Activated CD4-positive, alpha-beta T cell treated with anti-CD3 and anti-CD28 coated beads for 48 hours (primary cell): ENCODE measurements around the gene FRMPD4.
A peak's percentile ranks its signal among the peaks of the same experiment; 100 is the strongest.

Experiments used
- DNase-seq: peaks from one replicate; pipeline ENCODE4 v3.0.0-alpha.2; 2020

Gene FRMPD4

DNA sequence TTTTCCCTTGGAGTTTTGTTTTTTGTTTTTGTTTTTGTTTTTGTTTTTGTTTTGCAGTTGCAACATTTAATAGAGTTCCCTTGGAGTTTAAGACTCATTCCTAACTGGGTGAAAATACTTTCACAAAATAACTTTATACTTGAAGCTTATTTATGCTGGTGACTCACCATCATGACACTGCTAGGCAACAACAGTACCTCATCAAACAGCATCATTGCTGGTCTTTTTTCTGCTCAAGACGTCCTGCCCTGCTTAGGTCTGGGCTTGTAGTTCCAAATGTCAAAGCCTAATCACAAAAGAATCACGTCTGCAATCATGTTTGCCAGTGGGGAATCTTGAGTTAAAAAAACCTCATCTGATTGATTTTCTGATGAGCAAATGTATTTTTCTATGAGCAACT is 547.3 kb downstream of the FRMPD4 start:
- DNase-seq: no peak

DNA sequence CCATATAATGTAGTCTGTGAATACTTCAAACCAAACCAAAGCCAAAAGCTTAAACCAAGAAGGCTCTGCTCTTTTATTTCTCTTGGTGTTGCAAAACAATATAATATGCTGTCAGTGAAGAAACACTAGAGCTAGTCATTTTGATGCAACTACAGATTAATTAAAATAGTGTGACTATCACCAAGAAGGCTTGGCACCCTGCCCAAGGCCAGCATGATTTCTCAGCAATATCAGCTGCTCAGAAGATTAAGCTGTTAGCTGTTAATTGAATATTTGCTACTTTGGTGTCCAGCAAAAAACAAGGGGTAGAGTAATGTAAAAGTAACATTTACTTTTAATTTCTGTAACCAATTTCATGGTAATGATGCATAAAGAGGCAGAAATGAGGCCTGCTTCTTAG is 548.1 kb downstream of the FRMPD4 start:
- DNase-seq: no peak

DNA sequence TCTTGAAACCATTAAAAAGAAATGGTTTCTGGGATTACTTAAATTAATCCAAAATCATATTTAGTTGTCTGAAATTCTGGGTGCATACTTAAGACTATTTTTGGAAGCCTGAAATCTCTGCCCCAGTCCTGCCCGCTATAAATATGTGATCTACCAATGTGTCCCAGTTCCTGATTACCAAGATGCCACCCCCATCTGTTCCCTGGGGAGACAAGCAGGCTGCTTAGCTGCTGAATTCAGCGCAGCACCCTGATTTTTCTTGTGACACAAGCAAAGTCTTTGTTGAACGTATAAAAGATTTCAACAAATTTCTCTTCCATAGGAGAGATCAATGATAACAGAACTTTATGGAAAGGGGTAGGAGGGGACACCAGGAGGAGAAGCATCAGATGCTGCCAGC is 552.4 kb downstream of the FRMPD4 start:
- DNase-seq: no peak

DNA sequence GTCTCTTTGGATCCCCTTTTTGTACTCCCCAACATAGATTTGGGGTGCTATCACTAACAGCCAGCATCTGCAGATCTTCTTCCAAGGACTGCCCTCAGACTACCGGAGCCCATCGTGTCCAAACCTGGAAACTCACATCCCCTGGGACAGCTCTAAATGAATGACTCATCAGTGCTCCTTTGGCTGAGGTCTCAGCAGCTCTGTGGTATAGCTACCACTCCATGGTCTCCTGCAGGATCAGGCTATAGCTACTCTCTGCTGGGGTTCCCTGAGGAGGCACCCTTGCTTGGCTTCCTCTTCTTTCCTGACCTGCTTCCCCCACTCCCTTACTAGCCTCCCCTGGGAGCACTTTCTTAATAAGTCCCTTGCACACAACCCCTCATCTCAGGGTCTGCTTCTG is 555.5 kb downstream of the FRMPD4 start:
- DNase-seq: no peak

DNA sequence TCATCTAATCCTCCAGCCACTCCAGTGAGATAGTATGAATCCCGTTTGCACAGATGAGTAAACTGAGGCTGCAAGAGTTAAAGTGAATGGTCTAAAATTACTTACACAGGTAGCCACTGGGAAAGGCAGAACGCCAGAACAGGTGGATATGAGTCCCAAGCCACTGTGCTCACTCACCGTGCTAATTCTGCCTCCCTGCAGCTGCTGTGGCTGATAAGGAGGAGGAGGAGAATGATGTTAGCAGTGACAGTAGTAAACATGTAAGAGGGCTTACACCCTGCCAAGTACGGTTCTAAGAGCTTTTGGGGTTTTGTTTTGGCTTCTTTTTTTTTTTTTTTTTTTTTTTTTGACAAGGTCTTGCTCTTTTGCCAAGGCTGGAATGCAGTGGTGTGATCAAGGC is 562.5 kb downstream of the FRMPD4 start:
- no peak for DNase-seq

DNA sequence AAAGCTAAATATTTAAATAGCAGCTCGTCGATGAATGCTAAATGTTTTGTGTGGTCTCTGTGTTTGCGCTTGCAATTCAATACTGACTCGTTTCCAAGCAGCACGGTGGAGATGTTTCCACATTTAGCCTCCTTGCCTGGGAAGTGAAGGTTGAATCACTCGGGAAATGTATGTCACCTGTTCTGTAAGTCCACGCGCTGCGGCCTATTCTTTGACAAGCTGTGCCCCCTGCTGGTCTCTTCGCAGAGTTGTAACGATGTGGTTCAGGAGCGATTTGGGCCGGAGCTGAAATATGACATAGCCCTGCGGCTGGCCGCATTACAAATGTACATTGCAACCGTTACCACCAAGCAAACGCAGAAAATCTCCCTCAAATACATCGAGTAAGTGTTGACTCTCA is 563.4 kb downstream of the FRMPD4 start:
- peak; percentile 50 for DNase-seq

DNA sequence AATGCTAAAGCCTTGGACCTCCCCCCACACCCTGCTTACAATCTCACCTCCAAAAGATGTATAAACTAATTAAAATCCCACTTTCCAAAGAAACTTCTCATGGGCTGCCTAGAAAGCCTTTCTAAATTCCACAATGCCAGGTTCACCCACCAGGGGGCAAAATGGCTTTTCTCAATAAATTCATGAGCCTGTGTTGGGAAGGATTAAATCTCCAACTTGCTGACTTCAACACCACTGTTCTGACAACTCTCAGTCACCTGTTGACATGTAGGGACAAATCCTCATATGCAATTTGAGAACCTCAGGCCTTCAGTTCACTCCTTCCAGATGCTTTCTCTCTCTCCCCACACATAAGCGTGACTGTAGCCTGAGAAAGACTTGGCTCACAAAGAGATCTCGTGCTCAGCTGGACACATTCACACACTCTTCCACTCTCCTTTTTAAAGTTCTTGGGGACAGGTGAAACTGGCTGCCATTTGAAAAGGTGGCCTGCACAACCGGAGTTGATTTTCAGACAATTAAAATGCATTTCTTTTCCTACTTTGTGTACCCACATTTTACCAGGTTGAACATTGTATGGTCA is 564.3 kb downstream of the FRMPD4 start:
- DNase-seq: peak; percentile 26

DNA sequence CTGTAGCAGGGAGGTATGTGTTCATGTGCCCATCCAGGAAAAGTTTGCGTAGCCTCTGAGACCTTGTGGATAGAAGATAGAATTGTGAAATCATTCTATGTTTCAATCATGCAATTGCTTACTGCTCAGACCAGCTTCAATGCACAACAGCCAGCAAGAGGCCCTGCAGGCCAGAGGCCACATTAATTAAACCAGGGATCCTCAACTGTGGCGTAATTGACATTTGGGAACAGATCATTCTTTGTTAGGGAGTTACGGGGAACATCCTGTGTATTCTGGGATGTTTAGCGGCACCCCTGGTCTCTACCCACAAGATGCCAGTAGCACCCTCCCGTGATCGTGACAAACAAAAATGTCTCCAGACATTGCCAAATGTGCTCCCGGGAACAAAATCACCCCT is 566.4 kb downstream of the FRMPD4 start:
- no peak for DNase-seq

DNA sequence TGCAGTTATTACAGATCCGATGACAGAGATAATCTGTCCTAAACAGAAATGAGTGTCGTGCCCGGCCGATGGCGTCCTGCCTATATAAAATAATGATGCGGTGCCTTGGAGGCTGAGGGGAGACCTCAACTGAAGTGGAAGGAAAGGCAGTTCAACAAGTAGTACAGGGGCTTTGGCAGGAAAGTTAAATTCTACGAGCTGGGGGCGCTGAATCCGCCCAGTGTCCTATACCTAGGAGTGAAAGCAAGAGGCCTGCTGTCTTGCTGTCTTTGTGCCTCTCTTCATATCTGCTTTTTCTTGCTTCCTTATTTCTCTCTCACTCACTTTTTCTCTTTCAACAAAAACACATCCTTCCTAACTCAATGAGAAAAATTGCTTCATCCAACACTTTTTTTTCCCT is 570.8 kb downstream of the FRMPD4 start:
- no peak for DNase-seq

DNA sequence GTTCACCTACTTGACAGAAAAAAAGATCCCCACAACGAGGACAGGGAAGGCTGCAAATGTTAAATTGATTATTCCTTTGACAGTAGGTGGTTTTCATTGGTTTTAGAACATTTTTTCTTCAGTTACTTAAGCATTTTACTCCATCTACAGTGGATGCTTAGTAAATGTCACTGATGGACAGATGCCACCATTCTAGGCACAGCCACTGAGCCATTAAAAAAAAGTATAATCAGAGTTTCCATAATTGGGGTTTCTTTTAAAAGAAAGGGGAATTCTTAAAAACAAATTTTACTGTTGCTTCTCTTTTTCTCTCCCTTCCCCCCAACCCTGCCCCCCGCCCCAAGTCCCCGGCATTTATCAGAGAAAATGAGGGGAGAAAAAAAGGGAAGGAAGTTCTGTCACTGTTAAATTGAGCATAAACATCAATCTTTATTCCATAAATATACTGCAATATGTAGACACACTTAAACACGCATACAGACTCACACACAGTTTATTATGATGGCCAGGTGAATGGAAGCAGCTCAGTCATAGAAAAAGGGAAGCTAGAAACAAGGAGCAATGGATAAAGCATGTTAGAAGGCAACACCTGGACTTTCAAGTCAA is 573.3 kb downstream of the FRMPD4 start:
- DNase-seq: no peak

DNA sequence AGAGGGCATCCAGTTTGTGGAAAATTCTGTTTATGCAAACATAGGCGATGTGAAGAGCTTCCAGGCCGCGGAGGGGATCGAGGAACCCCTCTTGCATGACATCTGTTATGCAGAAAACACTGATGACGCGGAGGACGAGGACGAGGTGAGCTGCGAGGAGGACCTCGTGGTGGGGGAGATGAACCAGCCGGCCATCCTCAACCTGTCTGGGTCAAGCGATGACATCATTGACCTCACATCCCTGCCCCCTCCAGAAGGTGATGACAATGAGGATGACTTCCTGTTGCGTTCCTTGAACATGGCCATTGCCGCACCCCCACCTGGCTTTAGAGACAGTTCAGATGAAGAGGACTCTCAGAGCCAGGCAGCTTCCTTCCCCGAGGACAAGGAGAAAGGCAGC is 578.3 kb downstream of the FRMPD4 start:
- no peak for DNase-seq

DNA sequence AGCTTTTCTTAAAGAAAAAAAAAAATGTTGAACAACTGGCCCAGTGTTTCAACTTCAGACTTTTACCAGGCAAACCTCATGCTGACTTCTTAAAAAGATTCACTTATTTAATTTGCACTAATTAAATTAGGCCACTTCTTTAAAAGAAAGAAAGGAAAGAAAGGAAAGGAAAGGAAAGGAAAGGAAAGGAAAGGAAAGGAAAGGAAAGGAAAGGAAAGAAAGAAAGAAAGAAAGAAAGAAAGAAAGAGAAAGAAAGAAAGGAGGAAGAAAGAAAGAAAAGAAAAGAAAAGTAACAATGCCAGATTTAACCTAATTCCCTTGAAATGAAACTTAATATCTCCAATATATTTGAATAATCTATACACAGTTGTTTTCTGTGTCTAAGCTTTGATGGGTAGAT is 581.6 kb downstream of the FRMPD4 start:
- DNase-seq: no peak

DNA sequence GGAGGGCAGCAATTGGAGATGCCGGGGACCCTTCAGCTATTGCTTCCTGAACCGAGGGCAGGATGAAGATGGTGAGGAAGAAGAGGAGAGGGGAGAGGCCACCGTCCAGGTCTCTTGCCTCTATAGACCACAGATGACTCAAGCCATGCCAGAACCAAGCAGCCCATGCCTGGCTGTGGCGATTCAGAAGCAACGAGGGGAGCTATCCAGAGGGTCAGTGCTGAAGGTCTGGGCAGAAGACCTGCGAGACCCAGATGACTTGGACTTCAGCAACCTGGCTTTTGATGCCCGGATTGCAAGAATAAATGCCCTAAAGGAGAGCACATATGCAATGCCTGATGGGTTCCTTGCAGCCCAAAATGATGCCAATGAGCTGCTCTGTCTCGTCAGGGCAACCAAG is 582.8 kb downstream of the FRMPD4 start:
- DNase-seq: no peak

DNA sequence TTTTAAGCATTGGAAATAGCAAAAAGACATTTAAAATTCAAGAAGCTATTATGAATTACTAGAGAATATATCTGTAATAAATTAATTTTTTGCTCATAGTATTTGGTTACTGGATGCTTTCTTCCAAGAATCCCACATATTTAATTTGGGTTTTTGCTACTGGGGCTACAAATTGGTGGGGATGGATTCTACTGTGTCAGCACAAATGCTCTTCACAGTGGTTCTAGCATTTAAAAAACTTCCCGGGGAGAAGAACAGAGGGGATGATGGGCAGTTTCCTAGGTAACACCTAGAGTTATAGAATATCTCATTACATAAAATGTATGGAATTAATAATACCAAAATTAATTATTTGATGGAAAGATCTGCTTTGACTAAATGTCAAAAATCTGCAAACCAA is 584.0 kb downstream of the FRMPD4 start:
- DNase-seq: no peak

DNA sequence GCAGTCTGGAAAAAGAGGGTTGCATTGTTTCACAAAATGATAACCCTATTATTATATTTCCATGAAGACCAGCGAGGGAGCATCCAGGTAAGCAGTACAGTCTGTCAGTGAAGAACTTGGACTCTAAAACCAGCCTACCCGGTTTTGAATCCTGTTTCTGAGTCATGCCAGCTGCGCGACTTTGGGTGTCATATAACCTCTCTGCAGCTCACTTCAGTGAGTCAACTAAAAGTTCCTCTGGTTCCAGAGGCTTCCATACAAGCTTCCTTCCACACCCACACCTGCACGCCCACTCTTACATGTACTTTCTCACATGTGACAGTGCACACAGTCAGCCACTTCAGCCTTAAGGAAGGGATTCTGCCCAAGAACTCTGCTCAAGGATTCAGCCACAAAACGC is 603.1 kb downstream of the FRMPD4 start:
- DNase-seq: no peak

DNA sequence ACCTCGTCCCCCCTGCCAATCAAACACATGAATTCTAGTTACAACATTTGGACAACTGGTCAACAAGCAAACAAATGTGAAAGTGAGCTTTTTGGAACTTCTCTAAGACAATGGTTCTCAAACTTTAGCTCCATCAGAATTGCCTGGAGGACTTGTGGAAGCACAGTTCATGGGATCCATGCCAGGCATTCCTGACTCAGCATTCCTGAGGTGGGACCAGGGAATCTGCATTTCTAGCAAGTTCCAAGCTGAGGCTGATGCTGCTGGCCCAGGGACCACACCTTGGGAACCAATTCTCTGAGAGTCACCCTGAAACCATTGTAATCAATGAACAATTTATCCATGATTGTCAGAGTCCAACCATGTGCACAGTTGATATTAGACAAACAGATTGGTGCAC is 609.2 kb downstream of the FRMPD4 start:
- DNase-seq: no peak

DNA sequence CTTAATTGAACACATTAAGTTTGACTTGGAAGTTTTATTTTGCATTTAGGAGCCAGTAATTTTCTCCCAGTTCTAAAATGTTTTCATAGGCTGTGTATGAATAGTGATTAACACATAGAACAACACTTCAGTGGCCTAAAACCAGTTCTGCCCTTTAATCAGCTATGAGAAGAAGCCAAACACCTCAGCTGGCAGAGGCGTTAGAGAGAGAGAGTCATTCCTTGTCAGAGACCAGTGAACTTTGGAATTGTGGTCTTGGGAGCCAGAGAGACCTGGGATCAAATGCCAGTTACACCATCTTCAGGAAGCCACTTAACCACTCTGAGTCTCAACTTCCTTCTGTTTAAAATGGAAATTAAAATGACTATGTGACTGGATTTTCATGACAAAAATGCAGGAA is 613.6 kb downstream of the FRMPD4 start:
- DNase-seq: no peak

DNA sequence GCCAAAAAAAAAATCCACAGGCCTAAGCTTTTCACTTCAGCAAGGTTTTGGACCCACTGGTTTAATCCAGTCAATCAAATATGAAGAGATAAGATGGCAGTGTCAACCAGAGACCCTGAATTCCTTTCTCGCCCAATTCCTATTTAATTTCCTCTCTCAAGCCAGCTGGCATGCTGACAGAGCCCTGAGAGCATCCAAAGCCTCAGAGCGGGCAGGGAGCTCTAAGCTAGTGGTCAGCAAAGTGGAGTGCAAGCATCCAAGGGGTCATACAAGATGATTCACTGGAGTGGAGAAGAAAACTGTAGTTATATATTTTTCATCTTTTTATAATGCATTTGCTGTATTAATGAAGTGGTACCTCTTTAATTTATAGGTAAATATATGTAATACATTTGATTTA is 615.1 kb downstream of the FRMPD4 start:
- no peak for DNase-seq

DNA sequence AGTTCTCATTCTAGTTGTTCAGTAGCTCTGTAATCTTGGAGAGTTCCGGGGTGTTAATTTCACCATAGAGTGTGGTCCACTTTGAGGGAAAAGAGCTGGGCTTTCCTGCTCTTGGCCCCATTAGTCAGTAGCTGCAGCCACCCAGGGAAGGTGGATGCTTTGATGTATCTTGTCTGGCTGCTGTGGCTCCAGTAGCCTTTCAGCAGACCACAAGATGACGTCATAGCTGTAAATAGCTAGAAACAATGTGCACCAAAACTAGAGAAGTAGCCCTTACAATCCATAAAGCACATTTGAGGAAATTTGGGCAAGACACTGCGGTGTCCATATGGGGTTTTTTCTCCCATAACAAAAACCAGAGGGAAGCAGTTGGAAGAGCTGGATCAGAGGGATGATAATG is 620.0 kb downstream of the FRMPD4 start:
- no peak for DNase-seq

DNA sequence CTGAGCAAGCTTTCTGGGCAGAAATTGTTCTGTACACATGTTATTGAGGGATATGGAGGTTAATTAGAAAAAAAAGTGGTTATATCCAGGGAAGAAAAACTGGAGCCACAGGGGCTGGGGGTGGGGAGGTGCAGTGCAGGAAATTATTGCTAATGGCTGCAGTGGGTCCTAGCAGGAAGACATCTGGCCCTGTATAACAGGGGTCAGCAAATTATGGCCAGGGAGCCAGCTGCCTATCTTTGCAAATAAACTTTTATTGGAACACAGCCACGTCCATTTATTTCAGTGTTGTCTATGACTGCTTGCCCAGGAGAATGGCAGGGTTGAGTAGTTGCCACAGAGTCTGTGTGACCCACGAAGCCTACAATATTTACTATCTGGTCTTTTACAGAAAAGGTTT is 629.6 kb downstream of the FRMPD4 start:
- no peak for DNase-seq

DNA sequence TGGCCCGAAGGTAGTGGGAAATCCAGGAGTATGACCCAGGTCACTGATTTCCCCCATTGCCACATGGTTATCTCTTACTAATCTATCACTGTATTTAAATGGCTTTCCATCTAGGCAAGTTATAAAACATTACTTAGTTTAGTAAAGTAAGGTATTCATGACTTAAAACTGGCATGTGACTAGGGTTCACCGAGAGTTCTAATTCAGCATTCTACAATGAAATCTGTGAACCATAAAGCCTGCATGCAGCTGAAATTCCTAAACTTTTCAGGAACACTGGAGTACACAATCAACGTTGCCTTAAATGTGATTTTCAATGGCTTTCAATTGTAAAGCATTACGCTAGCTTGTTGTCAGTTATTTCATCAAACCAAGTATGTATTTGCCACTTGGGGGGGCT is 630.2 kb downstream of the FRMPD4 start:
- no peak for DNase-seq

DNA sequence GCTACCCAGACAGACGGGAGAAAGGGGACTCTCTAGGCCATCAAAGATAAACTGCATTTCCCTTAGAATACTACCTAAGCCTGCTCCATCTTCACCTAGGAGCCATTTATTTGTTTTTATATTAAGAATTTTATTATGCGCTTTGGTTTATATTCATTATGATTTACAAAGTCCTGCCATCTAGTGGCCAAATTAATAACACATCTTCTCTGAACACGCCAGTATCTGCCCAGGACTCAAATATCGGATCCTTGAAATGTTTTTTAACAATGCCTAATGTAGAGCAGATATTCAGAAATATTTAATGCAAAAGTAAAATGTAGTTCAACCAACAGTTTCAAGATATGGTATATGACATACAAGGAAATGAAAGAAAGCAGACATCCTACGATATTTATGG is 632.2 kb downstream of the FRMPD4 start:
- no peak for DNase-seq

DNA sequence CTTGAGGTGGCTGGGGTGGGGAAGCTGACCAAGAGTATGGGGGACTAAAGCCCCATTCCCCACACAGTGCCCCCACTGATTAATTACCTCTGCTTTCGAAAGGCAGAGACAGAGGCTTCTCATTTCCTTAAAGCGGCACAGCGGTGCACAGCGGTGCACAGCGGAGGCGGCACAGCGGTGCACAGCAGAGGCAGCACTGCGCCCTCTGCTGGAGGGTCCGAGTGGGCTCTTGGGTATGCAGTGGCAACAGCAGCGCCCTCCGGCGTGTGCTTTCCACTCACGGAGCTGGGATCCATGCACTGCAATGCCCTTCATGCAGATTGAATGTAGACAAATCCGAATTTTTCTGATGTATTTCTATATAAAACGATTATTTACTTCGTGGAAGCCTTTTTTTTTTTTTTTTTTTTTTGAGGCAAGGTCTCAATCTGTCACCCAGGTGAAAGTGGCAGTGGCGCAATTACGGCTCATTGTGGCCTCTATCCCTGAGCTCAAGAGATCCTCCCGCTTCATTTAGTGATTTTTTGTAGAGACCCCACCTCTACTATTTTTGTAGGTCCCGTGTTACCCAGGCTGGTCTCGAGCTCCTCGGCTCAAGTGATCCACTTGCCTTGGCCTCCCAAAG is 633.3 kb downstream of the FRMPD4 start:
- peak; percentile 78 for DNase-seq
